ENCODE data around the gene TMEM89.

DNA sequence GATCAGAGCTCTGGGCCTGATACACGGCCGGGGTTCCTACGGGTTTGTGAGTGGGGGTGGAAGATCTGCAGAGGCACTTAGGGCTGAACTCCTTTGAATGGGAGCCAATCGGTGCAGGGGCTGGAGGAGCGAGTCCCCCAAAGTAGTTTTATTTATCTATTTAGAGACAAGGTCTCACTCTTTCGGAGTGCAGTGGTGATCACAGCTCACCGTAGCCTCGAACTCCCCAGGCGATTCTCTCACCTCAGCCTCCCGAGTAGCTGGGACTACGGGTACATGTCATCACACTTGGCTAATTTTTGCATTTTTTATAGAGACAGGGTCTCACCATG lies 42.7 kb upstream of the TMEM89 start:
- TF ChIP-seq, protein P1, sequence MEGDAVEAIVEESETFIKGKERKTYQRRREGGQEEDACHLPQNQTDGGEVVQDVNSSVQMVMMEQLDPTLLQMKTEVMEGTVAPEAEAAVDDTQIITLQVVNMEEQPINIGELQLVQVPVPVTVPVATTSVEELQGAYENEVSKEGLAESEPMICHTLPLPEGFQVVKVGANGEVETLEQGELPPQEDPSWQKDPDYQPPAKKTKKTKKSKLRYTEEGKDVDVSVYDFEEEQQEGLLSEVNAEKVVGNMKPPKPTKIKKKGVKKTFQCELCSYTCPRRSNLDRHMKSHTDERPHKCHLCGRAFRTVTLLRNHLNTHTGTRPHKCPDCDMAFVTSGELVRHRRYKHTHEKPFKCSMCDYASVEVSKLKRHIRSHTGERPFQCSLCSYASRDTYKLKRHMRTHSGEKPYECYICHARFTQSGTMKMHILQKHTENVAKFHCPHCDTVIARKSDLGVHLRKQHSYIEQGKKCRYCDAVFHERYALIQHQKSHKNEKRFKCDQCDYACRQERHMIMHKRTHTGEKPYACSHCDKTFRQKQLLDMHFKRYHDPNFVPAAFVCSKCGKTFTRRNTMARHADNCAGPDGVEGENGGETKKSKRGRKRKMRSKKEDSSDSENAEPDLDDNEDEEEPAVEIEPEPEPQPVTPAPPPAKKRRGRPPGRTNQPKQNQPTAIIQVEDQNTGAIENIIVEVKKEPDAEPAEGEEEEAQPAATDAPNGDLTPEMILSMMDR (IDR thresholded peaks at IDR 0.05) = no peak
- no peak for TF ChIP-seq POLR2A (IDR thresholded peaks at IDR 0.05)
